Stimulated activated CD4-positive, alpha-beta T cell treated with anti-CD3 and anti-CD28 coated beads, Interleukin-4, amount 100 ng/mL, for 48 hours (primary cell): ENCODE data around the gene SCNN1G.
"Not testable (repeated sequence)": the region's sequence is repeated elsewhere in the genome, so short reads cannot be mapped to it uniquely, and the experiment has no call there.

Experiments used
- DNase-seq, 2 donors: peaks; one replicate each; pipeline ENCODE4 v3.0.0-alpha.2; 2020; ENCODE audit warnings: low read depth in 2 of 2

SCNN1G gene

DNA sequence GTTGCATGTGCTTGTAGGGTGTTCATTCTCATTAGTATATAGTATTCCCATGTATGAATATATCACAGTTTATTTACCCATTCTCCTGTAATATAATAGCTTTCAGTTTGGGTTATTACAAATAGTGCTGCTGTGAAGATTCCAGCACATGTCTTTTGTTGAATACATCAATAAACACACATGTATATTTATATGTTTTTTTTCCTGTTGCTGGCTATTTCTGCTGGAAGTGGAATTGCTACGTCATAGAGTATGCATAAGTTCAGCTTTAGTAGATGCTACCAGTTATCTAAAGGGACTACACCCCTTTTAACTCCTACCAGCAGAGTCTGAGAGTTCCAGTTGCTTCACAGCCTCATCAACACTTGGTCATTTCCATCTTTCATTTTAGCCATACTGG lies 67.3 kb downstream of the SCNN1G start:
- DNase-seq = no peak

- no peak for DNase-seq
These were observed 69.8 kb downstream of the SCNN1G start for GRCh38 chr16:23252310-23252709.

- not testable (repeated sequence) for DNase-seq
These were observed 71.1 kb downstream of the SCNN1G start for GRCh38 chr16:23253650-23254049.

GRCh38 chr16:23254338-23254737 lies 71.8 kb downstream of the SCNN1G start:
- no peak for DNase-seq

GRCh38 chr16:23255000-23255399 lies 72.5 kb downstream of the SCNN1G start:
- DNase-seq = no peak

- DNase-seq = no peak
These were observed 73.9 kb downstream of the SCNN1G start for GRCh38 chr16:23256440-23256839.

DNA sequence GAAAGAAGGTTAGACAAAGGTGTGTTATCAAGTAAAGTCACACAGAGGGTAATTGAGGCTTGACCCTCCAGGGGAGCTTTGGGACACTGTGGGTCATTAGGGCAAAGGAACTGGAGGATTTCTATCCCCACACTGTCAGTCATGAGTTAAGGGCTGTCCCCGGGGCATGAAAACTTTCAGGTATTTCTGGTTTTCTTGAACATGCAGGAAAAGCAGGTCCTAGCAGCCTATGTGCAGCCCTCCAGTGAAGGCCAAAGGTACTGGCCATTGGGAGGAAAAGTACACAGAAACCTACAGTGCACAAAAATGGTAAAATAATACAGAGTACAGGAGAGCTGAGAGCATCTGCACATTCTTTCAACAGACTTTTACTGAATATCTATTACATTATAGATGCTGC lies 75.1 kb downstream of the SCNN1G start:
- no peak for DNase-seq

DNA sequence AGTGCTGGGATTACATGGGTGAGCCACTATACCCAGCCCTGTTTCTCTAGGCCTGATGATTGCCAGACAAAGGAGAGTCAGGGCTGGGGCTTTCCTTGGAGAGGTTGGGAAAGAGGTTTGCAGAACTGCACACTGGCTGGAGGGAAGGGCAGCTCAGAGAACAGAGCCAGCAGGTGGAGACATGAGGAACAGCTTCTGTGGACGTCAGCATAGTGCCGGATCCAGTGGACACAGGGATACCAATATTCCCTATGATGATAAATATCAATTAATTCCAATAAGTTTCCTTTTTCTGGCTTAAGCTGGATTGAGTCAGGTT lies 76.3 kb downstream of the SCNN1G start:
- no peak for DNase-seq
